ENCODE measurements around the gene PIWIL4. TPM values are rescaled to one million over a fixed set of nuclear protein-coding genes. Genes with fewer than 3 reads are reported as not detected.
"Not testable (repeated sequence)": the region's sequence is repeated elsewhere in the genome, so short reads cannot be mapped to it uniquely, and the experiment has no call there.

Gene PIWIL4
- total and polyA plus RNA-seq, 10 donors: 3.5 to 10.3 (median 5.0) TPM

DNA sequence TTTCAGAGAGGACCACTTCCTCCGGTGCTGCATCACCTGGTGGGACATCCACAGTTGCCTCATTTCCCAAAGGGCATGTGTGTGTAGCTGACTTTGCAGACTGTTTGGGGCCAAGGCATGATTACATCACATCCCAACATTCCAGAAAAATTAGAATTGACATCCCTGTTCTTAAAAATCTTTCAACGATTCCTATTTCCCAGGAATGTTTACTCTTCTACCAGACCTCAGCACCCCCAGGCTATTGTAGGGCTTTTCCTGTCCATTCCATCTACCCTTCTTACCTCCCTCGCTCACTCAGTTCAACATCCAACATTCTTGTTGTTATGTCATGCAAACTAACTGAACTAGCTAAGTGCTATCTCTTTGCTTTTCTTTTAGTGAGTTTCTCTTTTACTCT is 37.3 kb downstream of the PIWIL4 start:
- Histone ChIP-seq H3K27ac (no peak overlapping the region), H3K36me3 (peaks cover 0 to 36% (median 0%) of the 10 kb centered on the region in 6 donors), H3K9me3 (peaks cover 0 to 14% (median 0%) of the 10 kb centered on the region in 8 donors), H3K27me3 (replicated peaks in 1 of 7) (no peaks in the 10 kb centered on the region), H3K4me3 (no peak overlapping the region), H3K4me1 (peaks cover 0 to 16% (median 9%) of the 10 kb centered on the region in 6 donors)
- TF ChIP-seq, protein P1, sequence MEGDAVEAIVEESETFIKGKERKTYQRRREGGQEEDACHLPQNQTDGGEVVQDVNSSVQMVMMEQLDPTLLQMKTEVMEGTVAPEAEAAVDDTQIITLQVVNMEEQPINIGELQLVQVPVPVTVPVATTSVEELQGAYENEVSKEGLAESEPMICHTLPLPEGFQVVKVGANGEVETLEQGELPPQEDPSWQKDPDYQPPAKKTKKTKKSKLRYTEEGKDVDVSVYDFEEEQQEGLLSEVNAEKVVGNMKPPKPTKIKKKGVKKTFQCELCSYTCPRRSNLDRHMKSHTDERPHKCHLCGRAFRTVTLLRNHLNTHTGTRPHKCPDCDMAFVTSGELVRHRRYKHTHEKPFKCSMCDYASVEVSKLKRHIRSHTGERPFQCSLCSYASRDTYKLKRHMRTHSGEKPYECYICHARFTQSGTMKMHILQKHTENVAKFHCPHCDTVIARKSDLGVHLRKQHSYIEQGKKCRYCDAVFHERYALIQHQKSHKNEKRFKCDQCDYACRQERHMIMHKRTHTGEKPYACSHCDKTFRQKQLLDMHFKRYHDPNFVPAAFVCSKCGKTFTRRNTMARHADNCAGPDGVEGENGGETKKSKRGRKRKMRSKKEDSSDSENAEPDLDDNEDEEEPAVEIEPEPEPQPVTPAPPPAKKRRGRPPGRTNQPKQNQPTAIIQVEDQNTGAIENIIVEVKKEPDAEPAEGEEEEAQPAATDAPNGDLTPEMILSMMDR (IDR thresholded peaks at IDR 0.05 in 8 of 11, conservative IDR thresholded peaks at IDR 0.05 in 3 of 11): no peak
- TF ChIP-seq POLR2AphosphoS5 (IDR thresholded peaks at IDR 0.05) (no peak), POLR2A (IDR thresholded peaks at IDR 0.05) (no peak)
- 70 to 83% (median 76%) methylated on average over 3 of the region's 3 CpGs for WGBS, 5 donors
- intact Hi-C loops (cut with DNase I; ENCODE audit: low total_unique reads): no loop called here
- no peak for DNase-seq

DNA sequence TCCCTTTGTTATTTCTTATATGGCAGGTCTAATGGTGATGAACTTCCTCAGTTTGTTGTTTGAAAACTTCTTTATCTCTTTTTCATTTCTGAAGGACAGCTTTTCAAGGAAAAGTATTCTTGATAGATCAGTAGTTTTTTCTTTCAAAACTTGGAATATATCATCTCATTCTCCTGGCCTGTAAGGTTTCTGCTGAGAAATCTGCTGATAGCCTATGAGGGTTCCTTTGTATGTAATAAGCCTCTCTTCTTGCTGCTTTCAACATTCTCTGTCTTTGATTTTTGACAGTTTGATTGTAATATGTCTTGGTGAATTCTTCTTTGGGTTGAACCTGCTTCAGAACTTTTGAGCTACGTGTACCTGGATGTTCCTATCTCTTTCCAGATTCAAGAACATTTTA is 46.0 kb downstream of the PIWIL4 start:
- Histone ChIP-seq H3K27me3 (replicated peaks in 1 of 7) (no peaks in the 10 kb centered on the region), H3K27ac (no peak overlapping the region), H3K4me3 (no peak overlapping the region), H3K9me3 (peaks cover 11 to 56% (median 48%) of the 10 kb centered on the region in 8 donors), H3K4me1 (no peaks in the 10 kb centered on the region), H3K36me3 (peaks cover 0 to 28% (median 0%) of the 10 kb centered on the region in 6 donors)
- 88 to 94% (median 89%) methylated on average over 1 of the region's 1 CpG for WGBS, 5 donors
- intact Hi-C loops (cut with DNase I; ENCODE audit: low total_unique reads): no loop called here
- TF ChIP-seq POLR2AphosphoS5 (IDR thresholded peaks at IDR 0.05) (no peak), POLR2A (IDR thresholded peaks at IDR 0.05) (no peak)
- no peak for DNase-seq

- H3K4me1 ChIP-seq: peaks cover 0 to 10% (median 0%) of the 10 kb centered on the region in 6 donors
- DNase-seq: no peak
- intact Hi-C loops (cut with DNase I; ENCODE audit: low total_unique reads): loop anchor here (5.0 kb wide), 2 partner anchors 139 to 274 kb away; no protein-coding TSS in a partner anchor
- no peaks in the 10 kb centered on the region for H3K27me3 ChIP-seq (replicated peaks in 1 of 7)
- H3K36me3 ChIP-seq: peaks cover 0 to 25% (median 3%) of the 10 kb centered on the region in 6 donors
- no peak overlapping the region for H3K4me3 ChIP-seq
- H3K9me3 ChIP-seq: peaks cover 0 to 24% (median 14%) of the 10 kb centered on the region in 8 donors
- 30 to 36% (median 30%) methylated on average over 6 of the region's 6 CpGs for WGBS, 5 donors
- TF ChIP-seq POLR2AphosphoS5 (IDR thresholded peaks at IDR 0.05): peak in 1 of 3 donors; percentile 17
- TF ChIP-seq, protein P1 (IDR thresholded peaks at IDR 0.05 in 8 of 11, conservative IDR thresholded peaks at IDR 0.05 in 3 of 11): peak; percentile 32 to 86 (median 65)
- TF ChIP-seq POLR2A (IDR thresholded peaks at IDR 0.05): no peak
- no peak overlapping the region for H3K27ac ChIP-seq
Observed at GRCh38 chr11:94623120-94623735, 56.1 kb downstream of the PIWIL4 start.

GRCh38 chr11:94625422-94625821 is 58.3 kb downstream of the PIWIL4 start:
- H3K27me3 ChIP-seq (replicated peaks in 1 of 7); DNase-seq; H3K27ac ChIP-seq; H3K4me3 ChIP-seq; intact Hi-C loops (cut with DNase I; ENCODE audit: low total_unique reads): not testable (repeated sequence)
- H3K9me3 ChIP-seq: peaks cover 0 to 30% (median 14%) of the 10 kb centered on the region in 8 donors
- peaks cover 0 to 12% (median 0%) of the 10 kb centered on the region in 6 donors for H3K36me3 ChIP-seq
- WGBS, 5 donors: 54 to 69% (median 61%) methylated on average over 3 of the region's 3 CpGs
- peaks cover 0 to 17% (median 0%) of the 10 kb centered on the region in 6 donors for H3K4me1 ChIP-seq

- DNase-seq; H3K27me3 ChIP-seq (replicated peaks in 1 of 7); H3K27ac ChIP-seq; H3K4me3 ChIP-seq; intact Hi-C loops (cut with DNase I; ENCODE audit: low total_unique reads); H3K36me3 ChIP-seq: not testable (repeated sequence)
- Histone ChIP-seq H3K4me1 (peaks cover 0 to 17% (median 0%) of the 10 kb centered on the region in 6 donors), H3K9me3 (peaks cover 0 to 30% (median 14%) of the 10 kb centered on the region in 8 donors)
- 81 to 93% (median 88%) methylated on average over 3 of the region's 3 CpGs for WGBS, 5 donors
Observed at GRCh38 chr11:94627003-94627560, 59.9 kb downstream of the PIWIL4 start.

Data from spleen (tissue), 11 donors.